Measurements from ENCODE around the gene DGKI. TPM values are rescaled to one million over a fixed set of nuclear protein-coding genes. Genes with fewer than 3 reads are reported as not detected.
"Not testable (repeated sequence)": the region's sequence is repeated elsewhere in the genome, so short reads cannot be mapped to it uniquely, and the experiment has no call there.

The DGKI gene
- total RNA-seq, 1 experiment from 2014 or later: 0.29 TPM

- DNase-seq (ENCODE audit: low spot score): no peak
Observed at GRCh38 chr7:137742051-137742450, 104.7 kb downstream of the DGKI start.

DNA sequence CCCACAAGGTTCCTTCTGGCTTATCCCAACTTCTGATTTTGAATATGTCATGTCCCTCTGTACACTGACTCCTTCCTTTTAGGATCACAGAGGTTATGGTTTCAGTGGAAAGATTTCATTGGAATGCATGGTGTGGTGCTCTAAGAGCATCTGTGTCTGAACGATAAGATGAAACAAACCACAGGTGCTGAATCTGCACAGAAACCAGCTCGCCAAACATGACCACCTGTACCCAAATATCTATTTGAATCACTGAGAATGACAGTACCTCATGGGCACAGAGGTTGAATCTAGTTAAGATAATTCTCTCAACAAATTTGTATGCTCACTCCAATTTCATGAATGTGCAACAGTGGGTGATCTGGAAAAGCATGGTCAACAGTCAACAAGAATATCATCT, 105.3 kb downstream of the DGKI start:
- no peak for DNase-seq (ENCODE audit: low spot score)

GRCh38 chr7:137734221-137734620, 112.6 kb downstream of the DGKI start:
- peak; percentile 17 for DNase-seq (ENCODE audit: low spot score)

GRCh38 chr7:137732168-137732567, 114.6 kb downstream of the DGKI start:
- DNase-seq (ENCODE audit: low spot score): no peak

DNA sequence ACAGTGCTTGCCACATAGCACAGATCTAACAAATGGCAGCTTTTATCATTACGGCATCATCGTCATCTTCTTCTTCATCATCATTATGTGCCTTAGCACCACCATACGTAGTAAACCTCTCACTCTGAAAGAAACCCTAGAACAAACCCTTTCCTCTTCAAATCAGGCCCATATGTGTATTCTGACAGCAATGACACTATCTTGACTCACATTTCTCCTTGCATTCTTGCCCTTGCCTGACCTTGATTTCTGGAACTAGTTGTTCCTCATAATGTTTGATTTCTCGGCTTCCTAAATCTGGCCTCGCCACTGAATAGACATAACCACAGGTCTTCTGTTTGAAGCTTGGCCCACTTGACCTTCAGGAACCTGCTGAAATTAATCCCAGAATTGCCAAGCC, 115.3 kb downstream of the DGKI start:
- DNase-seq (ENCODE audit: low spot score): no peak

DNA sequence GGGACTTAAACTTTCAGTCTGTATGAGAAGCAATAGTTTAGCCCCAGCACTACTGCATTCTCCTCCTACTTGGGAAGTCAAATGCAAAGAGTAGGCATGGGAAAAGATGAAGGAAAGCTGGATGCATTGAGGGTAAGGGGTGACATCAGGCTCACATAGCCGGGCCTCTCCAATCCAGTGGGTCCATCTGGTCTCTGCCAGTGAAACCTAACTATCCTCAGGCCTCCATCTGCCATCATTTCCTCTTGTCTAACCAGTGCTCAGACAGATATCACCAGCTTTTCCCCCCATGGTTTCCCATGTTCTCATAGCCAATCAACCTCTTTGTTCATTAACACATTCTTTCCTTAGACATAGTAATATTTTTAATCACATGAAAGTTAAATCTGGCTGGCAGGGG, 118.3 kb downstream of the DGKI start:
- DNase-seq (ENCODE audit: low spot score): no peak

DNA sequence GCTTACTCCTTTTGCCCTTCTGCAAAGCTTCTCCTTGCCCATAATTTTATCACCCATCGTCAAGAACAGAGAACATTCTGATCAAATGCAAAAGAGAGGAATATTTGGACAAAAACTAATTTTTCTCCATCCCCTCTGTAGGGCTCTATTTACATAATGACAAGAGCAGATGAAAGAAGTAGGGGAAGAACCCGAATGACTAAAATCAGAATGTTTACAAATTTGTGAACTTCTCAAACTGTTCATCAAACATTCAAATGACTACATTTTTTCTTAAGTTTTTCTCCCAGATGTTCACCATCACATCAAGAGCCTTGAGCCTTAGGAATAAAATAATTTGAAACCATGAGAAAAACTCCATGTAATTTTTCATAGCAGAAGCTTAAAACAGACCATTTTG, 119.4 kb downstream of the DGKI start:
- no peak for DNase-seq (ENCODE audit: low spot score)

DNA sequence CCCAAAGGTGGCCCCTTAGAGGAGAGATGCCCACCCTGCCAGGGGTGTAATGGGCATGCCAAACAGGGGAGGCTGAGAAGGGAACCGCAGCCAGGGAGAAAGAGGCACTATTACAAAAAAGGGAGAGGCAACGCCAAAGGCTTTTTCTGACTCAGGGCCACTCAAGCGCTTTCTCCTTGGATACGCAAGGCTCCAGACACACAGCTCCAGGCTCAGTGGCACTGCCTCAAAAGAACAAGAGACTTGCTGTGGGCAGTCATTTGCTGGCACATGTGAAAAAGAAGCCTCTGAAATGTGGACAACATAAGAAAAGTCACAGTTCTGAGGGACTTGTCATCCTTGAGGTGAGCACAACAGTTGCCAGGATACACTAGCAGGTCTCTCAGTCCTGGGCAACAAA, 128.4 kb downstream of the DGKI start:
- DNase-seq (ENCODE audit: low spot score): no peak

GRCh38 chr7:137717811-137718271, 128.9 kb downstream of the DGKI start:
- no peak for DNase-seq (ENCODE audit: low spot score)

GRCh38 chr7:137717045-137717444, 129.7 kb downstream of the DGKI start:
- DNase-seq (ENCODE audit: low spot score): no peak

GRCh38 chr7:137716061-137716460, 130.7 kb downstream of the DGKI start:
- no peak for DNase-seq (ENCODE audit: low spot score)

- no peak for DNase-seq (ENCODE audit: low spot score)
Observed at GRCh38 chr7:137715533-137715932, 131.2 kb downstream of the DGKI start.

DNA sequence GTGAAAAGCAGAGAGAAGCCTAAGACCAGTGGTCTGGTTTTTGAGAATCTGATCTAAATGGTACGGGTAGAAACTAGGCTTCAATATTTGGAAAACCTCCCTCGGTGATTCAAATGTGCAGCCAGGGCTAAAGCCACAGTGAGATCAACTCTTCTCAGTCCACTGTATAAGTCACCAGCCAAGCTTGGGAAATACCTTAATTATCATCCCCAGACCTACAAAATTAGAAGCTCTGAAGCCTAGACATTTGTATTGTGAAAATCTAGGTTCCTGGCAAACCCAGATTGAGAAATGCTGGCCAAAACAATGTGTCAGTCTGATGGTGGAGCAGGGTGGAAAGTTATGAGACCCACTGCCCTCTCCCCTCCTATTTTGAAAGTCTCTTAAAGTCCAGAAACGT, 131.7 kb downstream of the DGKI start:
- DNase-seq (ENCODE audit: low spot score): no peak

GRCh38 chr7:137706330-137706729, 140.4 kb downstream of the DGKI start:
- not testable (repeated sequence) for DNase-seq (ENCODE audit: low spot score)

- no peak for DNase-seq (ENCODE audit: low spot score)
Observed at GRCh38 chr7:137704723-137705122, 142.1 kb downstream of the DGKI start.

GRCh38 chr7:137703291-137704010, 143.3 kb downstream of the DGKI start:
- DNase-seq (ENCODE audit: low spot score): peak; percentile 21

DNA sequence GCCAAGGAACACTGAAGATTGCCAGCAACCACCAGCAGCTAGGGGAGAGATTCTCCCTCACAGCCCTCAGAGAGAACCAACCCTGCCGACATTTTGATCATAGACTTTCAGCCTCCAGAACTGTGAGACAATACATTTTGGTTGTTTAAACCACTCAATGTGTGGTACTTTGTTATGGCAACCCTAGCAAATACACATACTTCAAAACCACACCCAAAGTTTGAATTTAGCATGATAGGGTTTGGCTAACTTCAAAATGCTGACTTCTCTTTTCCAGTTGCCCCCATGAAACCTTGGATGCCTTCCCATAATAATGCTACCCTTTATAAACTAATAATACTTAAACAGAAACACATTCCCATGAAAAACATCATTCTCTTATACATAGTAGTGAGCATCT, 149.8 kb downstream of the DGKI start:
- no peak for DNase-seq (ENCODE audit: low spot score)

DNA sequence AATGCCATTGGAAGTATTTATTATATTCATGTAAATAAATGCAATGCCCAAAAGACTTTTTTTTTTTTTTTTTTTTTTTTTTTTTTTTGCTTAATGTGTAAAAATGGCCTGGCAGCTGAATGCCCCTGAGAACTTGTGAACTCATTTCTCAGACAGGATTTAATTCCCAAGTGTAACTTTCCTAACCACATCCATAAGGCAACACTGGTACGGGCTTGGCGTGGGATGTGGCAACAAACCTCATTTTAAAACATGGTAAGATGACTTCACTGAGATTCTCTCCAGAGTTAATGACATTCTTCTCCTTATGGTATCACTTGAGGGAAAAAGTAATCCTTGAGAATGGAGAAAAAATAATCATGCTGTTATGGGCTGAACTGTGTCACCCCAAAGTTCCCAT, 150.4 kb downstream of the DGKI start:
- no peak for DNase-seq (ENCODE audit: low spot score)

DNA sequence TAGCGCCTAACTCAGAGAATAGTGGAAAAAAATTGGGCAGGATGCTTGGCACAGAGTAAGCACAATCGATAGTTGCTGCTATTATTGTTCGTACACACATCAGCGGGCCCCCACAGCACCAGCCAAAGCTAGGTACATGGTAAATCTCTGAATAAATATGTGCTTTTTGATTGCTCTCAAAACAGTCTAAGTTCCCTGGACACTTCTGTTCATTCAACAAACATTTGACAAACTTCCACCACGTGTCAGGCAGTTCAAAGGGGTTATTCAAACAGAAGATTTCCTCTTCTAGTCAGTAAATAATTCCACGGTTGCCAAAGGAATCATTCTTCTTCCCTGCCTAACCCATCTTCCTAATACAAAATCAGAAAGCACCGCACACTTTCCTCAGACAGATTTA, 150.8 kb downstream of the DGKI start:
- DNase-seq (ENCODE audit: low spot score): no peak

GRCh38 chr7:137695494-137695893, 151.3 kb downstream of the DGKI start:
- DNase-seq (ENCODE audit: low spot score): no peak

DNA sequence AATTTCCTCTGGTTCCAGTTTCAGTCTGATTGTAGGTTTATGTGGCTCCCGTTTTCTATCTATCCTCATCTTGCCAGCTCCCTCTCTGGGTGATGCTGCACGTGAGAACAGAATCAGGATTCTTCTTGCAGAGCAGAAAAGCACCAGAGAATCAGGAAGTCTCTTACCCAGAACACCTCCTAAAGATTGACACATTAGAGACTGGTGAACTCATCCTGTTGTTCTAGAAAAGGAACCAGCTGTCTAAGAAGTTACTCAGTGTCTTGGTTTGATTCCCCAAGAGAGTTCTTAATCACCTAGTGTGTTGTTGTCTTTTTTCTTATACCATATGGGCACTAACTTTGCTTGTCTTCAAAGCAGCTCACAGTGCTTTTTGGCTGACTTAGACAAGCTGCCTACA, 152.4 kb downstream of the DGKI start:
- DNase-seq (ENCODE audit: low spot score): no peak

DNA sequence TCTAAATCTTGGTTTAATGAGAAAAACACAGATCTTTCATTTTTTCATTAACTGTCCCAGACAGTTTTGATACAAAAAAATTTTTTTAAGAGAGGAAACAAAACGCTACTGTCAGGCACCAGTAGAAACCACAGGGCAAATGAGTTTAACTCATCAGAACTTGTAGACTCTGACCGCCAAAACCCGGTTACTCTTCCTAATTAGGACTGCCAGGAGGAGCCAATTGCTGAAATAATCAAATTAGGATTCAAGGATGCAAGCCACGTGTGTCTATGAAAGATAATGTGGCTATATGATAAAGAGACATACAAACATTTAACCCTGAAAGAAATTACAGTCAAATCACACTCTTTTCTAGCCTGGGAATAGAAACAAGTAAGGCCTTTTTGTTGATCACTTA, 154.4 kb downstream of the DGKI start:
- no peak for DNase-seq (ENCODE audit: low spot score)

GRCh38 chr7:137691566-137691965, 155.2 kb downstream of the DGKI start:
- no peak for DNase-seq (ENCODE audit: low spot score)

DNA sequence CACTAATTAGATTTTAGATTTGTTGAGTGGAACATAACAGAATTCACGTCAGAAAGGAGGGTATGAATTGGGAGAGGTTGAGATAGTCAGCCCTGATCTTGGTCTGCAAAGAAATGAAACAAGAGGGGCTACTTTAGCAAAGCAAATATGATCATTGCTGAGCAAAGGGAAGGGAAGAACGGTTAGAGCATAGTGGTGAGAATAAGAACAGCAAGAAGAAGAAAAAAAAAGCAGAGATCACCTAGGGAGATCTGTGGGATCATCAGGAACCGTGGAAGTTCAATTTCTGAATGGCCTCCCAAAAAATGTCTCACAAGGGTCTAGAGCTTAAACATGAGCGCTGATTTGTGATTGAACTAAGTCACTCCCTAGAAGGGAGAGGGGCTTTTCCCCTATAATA, 156.1 kb downstream of the DGKI start:
- DNase-seq (ENCODE audit: low spot score): no peak
